Spinal cord (tissue), 10 donors: Measurements from ENCODE around the gene IER3. TPM values are rescaled to one million over a fixed set of nuclear protein-coding genes. Genes with fewer than 3 reads are reported as not detected.

Source experiments
- DNase-seq, 6 donors: peaks; one replicate each; pipeline versions ENCODE4 v3.0.0 to v3.0.0-alpha.2; 2013 to 2015; ENCODE audit warnings: low spot score in 6 of 6, low read depth in 4 of 6
- H3K27ac ChIP-seq: one replicate; pipeline ENCODE4 v1.5.1; 2013; ENCODE audit warnings: low read depth, low read length, control low read depth
- H3K27me3 ChIP-seq: one replicate; pipeline ENCODE4 v1.6.1; 2013; ENCODE audit warnings: low read length; ENCODE audit not compliant: control insufficient read depth, insufficient read depth
- H3K36me3 ChIP-seq: one replicate; pipeline ENCODE4 v1.6.1; 2013; ENCODE audit warnings: low read length; ENCODE audit not compliant: control insufficient read depth, insufficient read depth
- H3K4me1 ChIP-seq: one replicate; pipeline ENCODE4 v1.6.1; 2013; ENCODE audit warnings: low read length; ENCODE audit not compliant: control insufficient read depth, insufficient read depth
- H3K4me3 ChIP-seq: one replicate; pipeline ENCODE4 v1.5.1; 2013; ENCODE audit warnings: low read depth, low read length, control low read depth
- H3K9me3 ChIP-seq: one replicate; pipeline ENCODE4 v1.6.1; 2013; ENCODE audit warnings: low read length; ENCODE audit not compliant: control insufficient read depth, insufficient read depth
- WGBS: methylation state at CpG from one replicate; pipeline ENCODE4 v1.1.5; 2013; ENCODE audit warnings: missing lambda C conversion rate; ENCODE audit not compliant: insufficient coverage; 5-methylcytosine and 5-hydroxymethylcytosine counted together
- polyA plus RNA-seq, 2 donors: library from polyadenylated mRNA; unstranded; fragments of 120-200 nt; gene quantifications; one replicate each; pipeline ENCODE4 v1.2.1, GENCODE V29; 2013; ENCODE audit not compliant: insufficient read length in 2 of 2
- total RNA-seq, 2 donors: library from RNA; depleted of rRNA in 1 of 2; stranded (reverse); fragments of 120-200 nt in 1 of 2; fragments of >200 nt in 1 of 2; gene quantifications; one replicate each; pipeline versions ENCODE4 v1.2.3 to v1.2.4, GENCODE V29; 2013 to 2014
- donor health status: healthy.

Gene IER3
- total and polyA plus RNA-seq, 4 donors, result 6.8 to 23.9 (median 10.0) TPM

DNA sequence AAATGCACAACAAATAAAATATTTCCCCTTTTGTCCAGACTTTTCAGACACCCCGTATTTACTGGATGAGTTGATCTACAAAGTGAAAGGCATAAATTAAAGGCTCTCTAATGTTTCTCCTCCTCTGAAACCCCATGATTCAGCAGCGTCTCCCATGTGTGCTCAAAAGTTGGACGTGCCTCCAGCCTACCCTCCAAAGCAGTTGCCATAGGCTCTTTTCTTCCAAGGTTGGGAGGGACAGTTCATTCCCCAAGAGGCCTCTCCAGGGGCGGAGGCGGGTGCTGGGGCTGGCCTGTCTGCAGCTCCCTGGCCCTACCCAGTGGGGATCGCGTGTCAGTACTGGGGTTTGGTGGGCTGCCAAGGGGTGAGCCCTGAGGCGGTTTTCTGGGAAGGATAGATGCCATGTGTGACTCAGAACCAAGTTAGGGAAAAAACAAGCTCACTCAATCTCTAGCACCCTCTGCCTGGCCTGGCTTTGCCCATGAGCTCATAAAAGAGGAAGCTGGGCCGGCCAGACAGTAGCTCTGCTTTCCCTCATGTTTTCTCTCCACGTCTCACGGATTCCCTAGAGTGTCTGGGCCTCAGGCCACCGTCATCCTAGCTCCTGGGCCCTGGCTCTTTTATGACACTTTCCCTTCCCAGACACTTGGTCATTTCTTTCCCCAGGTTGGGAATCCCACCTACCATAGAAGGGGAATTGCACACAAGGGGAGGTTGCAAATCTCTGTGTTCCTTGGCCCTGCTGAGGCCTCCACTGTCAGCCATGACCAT lies 8.0 kb upstream of the IER3 start:
- H3K4me1 ChIP-seq, result peaks cover 8% of the 10 kb centered on the region
- peak in 1 of 6 donors; percentile 79 for DNase-seq
- no peaks in the 10 kb centered on the region for H3K9me3 ChIP-seq
- no peak overlapping the region for H3K4me3 ChIP-seq
- H3K27me3 ChIP-seq, result no peaks in the 10 kb centered on the region
- WGBS, result 46% methylated on average over 6 of the region's 12 CpGs
- no peaks in the 10 kb centered on the region for H3K36me3 ChIP-seq
- H3K27ac ChIP-seq, result peak overlapping the region; percentile 70

DNA sequence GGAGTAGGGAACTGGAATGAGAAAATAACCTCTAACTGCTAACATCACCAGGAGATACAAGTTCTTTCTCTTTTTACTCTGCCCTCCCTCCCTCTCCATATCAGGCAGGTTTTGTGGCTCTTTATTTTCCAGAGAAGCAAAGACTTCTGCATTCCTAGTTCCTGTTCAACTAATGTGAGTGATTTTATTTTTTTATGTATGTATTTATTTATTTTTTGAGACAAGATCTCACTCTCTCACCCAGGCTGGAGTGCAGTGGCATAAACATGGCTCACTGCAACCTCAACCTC lies 6.0 kb upstream of the IER3 start:
- no peak for DNase-seq
- H3K4me1 ChIP-seq, result peaks cover 8% of the 10 kb centered on the region
- H3K9me3 ChIP-seq, result no peaks in the 10 kb centered on the region
- H3K36me3 ChIP-seq, result no peaks in the 10 kb centered on the region
- H3K27me3 ChIP-seq, result no peaks in the 10 kb centered on the region
- H3K4me3 ChIP-seq, result no peak overlapping the region
- H3K27ac ChIP-seq, result no peak overlapping the region

- H3K36me3 ChIP-seq, result no peaks in the 10 kb centered on the region
Observed at GRCh38 chr6:30749554-30750378, 5.4 kb upstream of the IER3 start.

DNA sequence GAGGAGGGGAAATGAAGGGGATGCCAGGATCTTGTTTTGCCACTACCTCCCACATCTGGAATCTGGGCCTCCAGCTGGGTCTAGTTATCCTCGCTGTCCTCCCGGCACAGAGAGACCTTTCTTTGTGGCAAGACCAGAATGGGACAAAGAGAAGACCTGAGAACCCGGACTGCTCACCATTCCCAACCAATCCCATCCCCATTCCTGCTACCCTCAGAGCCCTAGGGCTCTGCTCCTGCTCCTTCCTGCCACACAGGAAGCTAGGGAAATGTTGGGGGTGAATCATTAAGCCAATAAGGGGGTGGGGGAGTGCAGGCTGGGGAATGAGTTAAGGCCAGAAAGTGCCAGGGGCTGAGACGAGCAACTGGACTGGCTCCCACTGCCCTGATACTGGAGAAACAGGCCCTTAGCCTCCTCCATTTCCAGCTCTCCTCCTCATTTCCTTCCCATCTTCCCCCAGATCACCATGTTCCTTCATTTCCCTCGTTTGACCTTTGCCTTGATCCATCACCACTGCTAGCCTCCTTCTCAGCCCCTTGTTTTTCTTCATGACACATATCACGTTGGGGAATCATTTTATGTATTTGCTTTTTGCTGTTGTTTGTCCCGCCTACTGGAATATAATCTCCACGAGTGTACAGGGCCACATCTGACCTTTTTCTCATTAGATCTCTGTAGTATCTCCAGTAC lies 4.6 kb upstream of the IER3 start:
- no peak overlapping the region for H3K4me3 ChIP-seq
- H3K27ac ChIP-seq, result no peak overlapping the region
- 66% methylated on average over 3 of the region's 8 CpGs for WGBS
- H3K27me3 ChIP-seq, result no peaks in the 10 kb centered on the region
- no peaks in the 10 kb centered on the region for H3K36me3 ChIP-seq
- no peak for DNase-seq
- no peaks in the 10 kb centered on the region for H3K9me3 ChIP-seq
- peaks cover 20% of the 10 kb centered on the region for H3K4me1 ChIP-seq

More at GRCh38 chr6:30749554-30750378, 5.4 kb upstream of the IER3 start:
- no peaks in the 10 kb centered on the region for H3K27me3 ChIP-seq
- H3K9me3 ChIP-seq, result no peaks in the 10 kb centered on the region
- H3K27ac ChIP-seq, result no peak overlapping the region
- DNase-seq, result no peak
- peaks cover 12% of the 10 kb centered on the region for H3K4me1 ChIP-seq
- no peak overlapping the region for H3K4me3 ChIP-seq
- WGBS, result 92% methylated on average over 8 of the region's 12 CpGs

GRCh38 chr6:30747902-30748769 lies 3.8 kb upstream of the IER3 start:
- Histone ChIP-seq H3K4me3 (no peak overlapping the region), H3K27ac (no peak overlapping the region), H3K36me3 (no peaks in the 10 kb centered on the region), H3K9me3 (no peaks in the 10 kb centered on the region), H3K27me3 (no peaks in the 10 kb centered on the region), H3K4me1 (peaks cover 27% of the 10 kb centered on the region)
- WGBS, result 93% methylated on average over 3 of the region's 6 CpGs
- no peak for DNase-seq

- WGBS, result 100% methylated on average over 1 of the region's 1 CpG
- Histone ChIP-seq H3K4me3 (no peak overlapping the region), H3K9me3 (no peaks in the 10 kb centered on the region), H3K36me3 (no peaks in the 10 kb centered on the region), H3K27me3 (no peaks in the 10 kb centered on the region), H3K27ac (no peak overlapping the region), H3K4me1 (peaks cover 27% of the 10 kb centered on the region)
- no peak for DNase-seq
Observed at GRCh38 chr6:30747300-30747687, 2.9 kb upstream of the IER3 start.

- H3K4me3 ChIP-seq, result peak overlapping the region; percentile 84
- 17% methylated on average over 51 of the region's 55 CpGs for WGBS
- peak in 1 of 6 donors; percentile 31 for DNase-seq
- H3K4me1 ChIP-seq, result peaks cover 43% of the 10 kb centered on the region
- peak overlapping the region; percentile 83 for H3K27ac ChIP-seq
- H3K9me3 ChIP-seq, result no peaks in the 10 kb centered on the region
- H3K27me3 ChIP-seq, result no peaks in the 10 kb centered on the region
- H3K36me3 ChIP-seq, result peaks cover 27% of the 10 kb centered on the region
Observed at GRCh38 chr6:30743099-30744053, 971 bp downstream of the IER3 start.

DNA sequence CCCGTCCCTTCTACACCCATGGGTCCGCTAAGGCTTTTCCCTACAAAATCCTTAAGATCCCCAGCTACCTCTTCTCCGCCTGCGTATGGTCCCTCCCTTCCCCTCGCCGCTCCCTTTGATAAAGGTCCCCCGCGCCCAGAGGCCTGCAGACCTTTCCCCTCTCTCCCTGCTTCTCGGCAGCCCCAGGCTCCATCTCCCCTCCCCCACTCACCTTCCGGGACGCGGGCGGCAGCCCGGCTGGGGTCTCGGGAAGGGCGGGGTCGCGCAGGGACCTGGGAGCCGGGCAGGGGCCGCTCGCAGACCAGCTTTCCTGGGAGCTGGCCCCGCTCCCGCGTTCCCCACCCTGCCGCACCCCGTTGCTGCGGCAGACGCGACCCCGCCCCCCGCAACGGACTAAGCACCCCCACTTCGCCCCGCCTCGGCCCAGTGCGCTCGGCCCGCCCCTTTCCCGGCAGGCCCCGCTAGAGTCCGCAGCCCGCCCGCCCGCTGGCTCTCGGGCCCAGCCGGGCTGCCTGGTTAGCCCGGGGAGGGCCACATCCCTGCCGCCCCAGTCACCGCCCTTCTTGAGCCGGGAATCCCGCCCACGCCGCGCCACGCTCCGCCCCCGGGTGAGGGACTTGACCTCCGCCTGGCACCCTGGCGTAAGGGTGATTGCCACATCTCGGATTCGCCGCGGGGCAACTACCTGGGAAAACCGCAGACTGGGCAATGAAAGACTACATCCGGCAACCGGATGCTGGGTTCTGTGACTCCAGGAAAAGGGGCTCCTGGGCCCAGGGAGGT lies 1.8 kb downstream of the IER3 start, which contains the start of gene FLOT1:
TSS of gene FLOT1 (minus strand) at position 372 of the 783 bp plus-strand sequence. CDS start 498 bp downstream, outside the sequence.
- WGBS, result 0% methylated on average over 66 of the region's 66 CpGs
- peak in 5 of 6 donors; percentile 54 to 94 (median 76) for DNase-seq
- no peaks in the 10 kb centered on the region for H3K9me3 ChIP-seq
- H3K36me3 ChIP-seq, result peaks cover 27% of the 10 kb centered on the region
- peak within 1 kb of the TSS; percentile 84 for H3K4me3 ChIP-seq
- H3K4me1 ChIP-seq, result peaks cover 43% of the 10 kb centered on the region
- peak within 1 kb of the TSS; percentile 90 for H3K27ac ChIP-seq
- no peaks in the 10 kb centered on the region for H3K27me3 ChIP-seq
